NCI-H1694 (cell line): ENCODE measurements around the gene SH3PXD2A.
A peak's percentile ranks its signal among the peaks of the same experiment; 100 is the strongest.

ENCODE experiments used
- DNase-seq: peaks from one replicate; lab custom pipeline; 2025; lab: John Stamatoyannopoulos, UW

SH3PXD2A gene

DNA sequence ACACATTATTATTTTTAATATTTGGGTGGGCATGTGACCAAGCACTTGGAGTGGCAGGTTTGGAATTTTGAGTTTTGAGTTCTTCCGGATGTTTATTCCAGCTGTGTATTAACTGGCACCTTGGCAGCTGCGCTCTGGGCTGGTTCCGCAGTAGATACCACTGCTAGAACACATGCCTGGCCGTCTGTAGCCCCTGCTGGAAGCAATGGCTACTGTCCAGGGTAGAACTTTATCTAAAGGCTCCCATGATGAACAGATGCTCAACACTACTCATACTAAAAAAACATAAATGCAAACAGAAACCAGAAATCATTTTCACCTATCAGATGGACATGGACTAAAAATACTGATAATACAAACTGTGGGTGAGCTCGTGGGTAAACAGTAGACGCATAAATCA lies 19.4 kb upstream of the SH3PXD2A start:
- no peak for DNase-seq

- no peak for DNase-seq
These were observed 17.0 kb upstream of the SH3PXD2A start for GRCh38 chr10:103872137-103872931.

DNA sequence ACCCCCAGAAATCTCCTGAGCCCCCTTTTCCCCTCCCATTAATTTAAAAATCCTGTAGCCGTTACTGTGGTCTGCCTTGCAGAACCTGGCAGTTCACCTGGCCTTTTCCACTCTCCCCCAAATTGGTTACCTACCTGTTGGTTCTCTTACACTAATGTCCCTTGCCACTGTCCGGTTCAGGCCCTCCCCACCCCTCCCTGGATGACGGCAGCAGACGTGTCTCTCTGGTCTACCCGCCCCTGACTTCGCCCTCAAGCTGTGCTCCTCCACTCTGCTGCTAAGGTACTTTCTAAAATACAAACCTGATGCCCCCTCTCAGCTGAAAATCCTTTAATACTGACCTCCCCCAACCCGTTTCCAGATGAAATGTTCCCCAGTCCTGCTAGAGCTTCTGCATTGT lies 15.6 kb upstream of the SH3PXD2A start:
- DNase-seq, result no peak

GRCh38 chr10:103870516-103870915 lies 15.1 kb upstream of the SH3PXD2A start:
- no peak for DNase-seq

- DNase-seq, result no peak
These were observed 14.0 kb upstream of the SH3PXD2A start for GRCh38 chr10:103869336-103869735.

DNA sequence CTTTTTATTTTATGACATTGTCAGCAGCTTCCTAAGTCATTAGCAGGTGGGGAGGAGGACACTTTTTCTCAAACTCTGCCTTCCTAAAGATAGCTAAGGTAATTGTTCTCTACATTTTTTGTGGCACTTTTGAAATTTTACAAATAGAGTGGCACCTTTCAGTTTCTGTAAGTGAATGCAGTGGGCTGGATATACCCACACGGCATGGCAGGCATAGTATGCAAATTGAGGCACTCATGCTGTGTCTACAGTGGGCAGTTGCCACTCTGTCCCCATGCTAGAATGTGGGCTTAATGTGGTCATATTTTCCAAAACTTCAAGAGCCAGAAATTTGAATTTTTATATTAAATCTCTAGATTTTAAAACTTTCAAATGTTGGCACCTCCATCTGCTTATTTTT lies 12.8 kb upstream of the SH3PXD2A start:
- no peak for DNase-seq

DNA sequence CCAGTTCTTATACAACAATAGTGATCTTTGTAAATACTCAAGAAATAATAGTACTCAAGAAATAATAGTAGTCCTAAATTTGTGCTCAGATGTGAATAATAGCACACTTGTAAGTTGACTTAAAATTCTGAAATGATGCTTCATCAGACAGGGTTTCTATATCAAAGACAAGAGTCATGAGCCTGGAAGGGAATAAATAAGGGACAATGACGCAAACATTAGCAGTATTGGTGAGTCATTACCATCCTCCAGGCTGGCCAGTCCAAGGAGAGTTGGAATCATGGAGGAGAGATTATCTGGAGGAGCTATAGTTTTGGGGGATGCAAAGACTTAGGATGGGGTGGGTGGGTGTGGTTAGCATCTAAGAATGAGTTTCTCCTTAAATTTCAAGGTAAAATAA lies 6.1 kb upstream of the SH3PXD2A start:
- DNase-seq, result no peak

DNA sequence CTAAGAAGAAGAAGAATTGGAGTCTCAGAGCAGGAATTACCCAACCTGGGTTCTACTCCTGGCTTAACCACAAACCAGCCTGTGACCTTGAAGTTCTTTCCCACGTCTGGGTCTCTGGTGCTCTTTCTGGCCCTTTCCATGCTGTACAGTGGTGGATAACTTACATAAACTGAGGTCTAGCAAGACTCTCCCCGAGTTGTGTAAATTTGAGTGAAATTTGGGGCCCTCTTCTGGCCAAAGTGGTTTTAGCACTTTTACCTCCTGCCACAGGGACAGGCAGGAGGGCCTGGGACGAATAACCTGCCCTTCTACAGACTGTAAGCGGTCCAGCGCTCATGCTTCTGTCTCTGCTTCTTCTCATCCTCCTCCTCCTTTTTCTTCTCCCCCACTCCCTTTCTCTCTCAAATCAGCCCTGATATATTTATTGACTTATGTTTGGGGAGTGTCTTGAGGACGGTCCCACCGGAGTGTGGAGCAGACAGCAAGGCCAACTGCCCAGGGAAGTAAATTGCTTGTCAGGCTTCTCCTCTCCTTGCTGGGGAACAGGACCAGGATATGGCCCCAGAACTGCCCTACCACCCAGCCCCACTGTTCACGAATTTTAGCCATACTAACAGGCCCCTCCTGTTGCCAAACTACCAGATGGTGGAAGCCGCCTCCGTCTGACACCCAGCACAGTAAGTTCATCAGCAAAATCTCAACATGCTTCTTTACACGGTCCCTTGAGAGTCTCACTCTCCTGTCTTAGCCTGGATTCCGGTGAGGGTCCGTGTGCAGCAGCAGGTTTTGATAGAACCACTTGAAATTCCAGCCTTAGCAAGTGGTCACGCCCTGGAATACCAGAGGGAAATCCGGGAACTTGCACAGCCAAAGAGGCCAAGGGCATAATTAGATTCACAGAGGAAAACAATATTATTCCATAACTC lies 4.0 kb upstream of the SH3PXD2A start:
- peak; percentile 55 for DNase-seq

DNA sequence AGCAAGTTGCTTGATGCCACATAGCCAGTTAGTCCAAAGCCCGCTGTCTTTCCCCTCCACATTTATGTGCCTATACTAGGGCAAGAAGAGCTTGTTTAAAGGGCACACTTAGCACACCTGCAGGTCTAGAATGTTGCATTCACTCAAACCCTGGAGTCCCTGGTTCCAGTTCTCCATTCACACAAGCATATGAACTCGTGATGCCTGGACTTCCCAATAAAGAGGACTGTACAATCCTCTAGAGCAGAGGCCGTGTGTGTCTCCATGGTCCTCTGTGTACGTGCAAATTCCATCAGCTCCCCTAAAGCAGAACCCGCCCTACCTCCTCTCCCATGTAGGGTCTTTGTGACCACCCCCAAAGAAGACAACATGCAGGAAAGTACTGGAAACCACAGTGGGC lies 3.0 kb upstream of the SH3PXD2A start:
- DNase-seq, result no peak

DNA sequence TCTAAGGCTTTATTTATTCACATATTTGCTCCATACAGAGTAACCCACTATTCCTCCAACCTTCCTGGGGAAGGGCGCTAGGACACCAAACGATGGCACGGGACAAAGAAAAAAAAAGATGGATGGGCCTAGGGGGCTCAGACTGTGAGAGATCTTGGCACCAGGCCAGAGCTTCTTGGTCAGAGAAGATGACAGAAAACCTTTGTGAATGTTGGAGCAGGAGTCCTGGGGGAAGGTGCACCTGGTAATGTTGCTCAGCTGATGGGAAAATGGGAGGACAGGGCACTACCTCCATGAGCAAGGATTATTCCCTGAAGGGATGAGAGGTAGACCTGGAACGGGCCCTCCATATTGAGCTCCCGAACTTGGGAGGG lies 1.4 kb upstream of the SH3PXD2A start:
- DNase-seq, result no peak

DNA sequence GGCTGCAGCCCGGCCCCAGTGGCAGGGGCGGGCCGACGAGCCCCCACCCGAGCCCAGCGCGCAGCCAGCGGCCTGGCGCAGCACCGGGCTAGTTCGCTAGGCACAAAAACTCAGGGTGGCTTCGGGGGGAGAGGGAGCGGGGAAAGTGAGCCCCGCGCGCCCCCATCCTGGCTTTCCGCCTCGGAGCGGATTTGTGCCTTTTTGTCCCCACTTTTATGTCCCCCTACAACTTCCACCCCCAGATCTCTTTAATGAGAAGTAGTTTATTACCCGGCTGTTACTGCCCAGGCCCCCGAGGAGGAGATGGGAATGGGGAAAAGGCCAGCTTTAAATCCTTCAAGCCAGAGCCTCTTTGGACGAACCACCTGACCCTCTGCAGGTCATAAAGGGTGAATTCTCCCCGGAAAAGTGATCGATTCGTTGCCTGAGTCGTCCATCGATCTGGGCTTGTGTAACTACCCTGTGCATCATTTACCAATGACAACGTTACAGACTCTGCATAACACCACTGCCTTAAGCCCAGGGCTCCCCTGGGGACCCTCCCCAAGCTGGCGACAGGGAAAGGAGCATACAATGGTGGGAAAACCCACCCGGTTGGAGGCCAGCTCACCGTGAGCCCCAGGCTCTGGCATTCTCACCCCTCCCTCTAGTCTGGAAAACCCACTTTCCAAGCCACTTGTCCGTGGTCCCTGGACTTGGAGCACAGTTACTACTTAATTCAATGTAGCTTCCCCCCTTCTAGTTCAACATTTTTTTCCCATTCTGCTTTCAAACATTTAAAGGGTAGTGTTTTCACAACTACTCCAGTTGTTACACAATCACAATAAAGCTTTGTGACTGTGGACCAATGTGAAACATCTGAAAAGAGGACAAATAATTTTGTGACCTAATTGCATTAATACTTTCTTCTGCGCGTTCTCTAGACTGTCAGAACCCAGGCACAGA lies 748 bp upstream of the SH3PXD2A start:
- DNase-seq, result no peak

- DNase-seq, result no peak
These were observed 537 bp downstream of the SH3PXD2A start for GRCh38 chr10:103854686-103855391.

DNA sequence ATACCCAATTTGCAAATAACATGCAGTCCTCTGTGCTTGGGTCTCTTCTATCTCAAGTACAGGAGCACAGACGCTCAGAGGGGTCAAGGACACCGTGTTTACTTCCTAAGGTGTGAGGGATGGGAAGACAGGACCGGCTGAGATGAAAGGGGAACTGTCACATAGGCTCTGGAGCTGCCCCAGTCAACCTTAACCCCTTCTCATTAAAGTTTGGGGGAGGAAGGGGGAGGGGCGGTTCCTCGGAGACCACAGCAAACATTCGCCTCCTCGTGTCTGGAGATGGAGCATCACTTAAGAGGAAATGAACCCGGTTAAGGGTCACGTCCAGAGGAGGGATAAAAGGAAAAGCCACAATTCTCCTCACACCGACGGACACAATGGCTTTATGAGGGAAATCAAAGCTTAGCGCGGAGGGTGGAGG lies 1.1 kb downstream of the SH3PXD2A start:
- no peak for DNase-seq

GRCh38 chr10:103853428-103854264 lies 1.7 kb downstream of the SH3PXD2A start:
- DNase-seq, result no peak

GRCh38 chr10:103852856-103853255 lies 2.5 kb downstream of the SH3PXD2A start:
- no peak for DNase-seq

- no peak for DNase-seq
These were observed 3.1 kb downstream of the SH3PXD2A start for GRCh38 chr10:103852189-103852711.

- no peak for DNase-seq
These were observed 4.1 kb downstream of the SH3PXD2A start for GRCh38 chr10:103851261-103851660.

DNA sequence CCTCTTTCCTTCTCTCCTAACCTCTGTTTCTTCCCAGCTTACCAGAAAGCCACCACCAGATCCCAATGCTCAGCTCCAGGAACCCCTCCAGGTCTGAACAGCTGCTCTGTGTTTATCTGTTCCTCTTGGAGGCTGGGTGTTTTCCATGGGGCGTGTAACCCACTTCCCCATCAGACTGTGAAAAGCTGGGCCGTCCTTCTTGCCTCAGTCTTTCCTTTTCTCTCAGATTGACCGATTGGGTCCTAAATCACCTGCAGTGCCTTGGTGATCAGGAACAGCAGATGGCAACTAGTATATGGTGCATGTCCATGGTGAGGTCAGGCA lies 4.8 kb downstream of the SH3PXD2A start:
- DNase-seq, result no peak

DNA sequence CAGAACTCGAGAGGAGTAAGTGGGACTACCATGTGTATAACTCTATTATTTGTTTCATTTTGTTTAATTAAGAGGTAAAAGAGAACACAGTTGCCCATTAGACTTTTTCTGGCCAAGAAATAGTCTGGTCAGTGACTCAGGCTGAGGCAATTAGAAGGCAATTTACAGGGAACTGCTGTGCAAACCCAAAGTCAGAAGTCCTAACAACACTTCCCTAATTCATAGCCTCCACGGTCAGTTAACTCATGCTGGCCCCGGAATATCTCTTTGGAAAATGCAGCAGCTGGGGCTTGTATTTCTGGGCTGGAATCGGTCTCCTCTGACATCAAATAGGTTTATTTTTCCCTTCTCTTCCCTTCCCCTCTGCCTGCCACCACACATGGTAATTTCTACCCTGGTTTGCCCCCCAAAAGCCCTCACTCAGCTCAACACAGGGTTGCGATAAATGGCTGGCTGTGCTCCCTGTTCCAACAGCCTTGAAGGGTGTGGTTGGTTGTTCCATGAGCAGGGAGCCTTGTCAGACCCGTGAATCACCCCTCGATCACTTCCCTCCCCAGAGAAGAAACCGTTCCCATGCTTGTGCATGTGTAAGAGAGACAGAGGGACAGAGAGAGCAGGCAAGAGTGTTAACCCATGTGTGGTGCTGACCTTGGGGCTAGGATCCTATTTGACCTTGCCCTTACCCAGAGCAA lies 5.3 kb downstream of the SH3PXD2A start:
- no peak for DNase-seq
